DOHH2 (cell line): Measurements from ENCODE around the gene FTO.

Experiments used
- EZH2phosphoT487 ChIP-seq: fragments of 200-600 bp; sonication (generic); IDR thresholded peaks from 2 replicates; pipeline ENCODE4 v1.6.1; 2017; ENCODE audit warnings: borderline replicate concordance, mild to moderate bottlenecking, antibody characterized with exemption, low read length, moderate library complexity, mixed read lengths
- TF ChIP-seq, protein P1 (sequence below): fragments of 200-600 bp; sonication (generic); IDR thresholded peaks from one replicate; pipeline ENCODE4 v1.5.1; 2014; ENCODE audit warnings: antibody characterized with exemption, mild to moderate bottlenecking, low read depth, low read length; ENCODE audit not compliant: poor library complexity, severe bottlenecking

DNA sequence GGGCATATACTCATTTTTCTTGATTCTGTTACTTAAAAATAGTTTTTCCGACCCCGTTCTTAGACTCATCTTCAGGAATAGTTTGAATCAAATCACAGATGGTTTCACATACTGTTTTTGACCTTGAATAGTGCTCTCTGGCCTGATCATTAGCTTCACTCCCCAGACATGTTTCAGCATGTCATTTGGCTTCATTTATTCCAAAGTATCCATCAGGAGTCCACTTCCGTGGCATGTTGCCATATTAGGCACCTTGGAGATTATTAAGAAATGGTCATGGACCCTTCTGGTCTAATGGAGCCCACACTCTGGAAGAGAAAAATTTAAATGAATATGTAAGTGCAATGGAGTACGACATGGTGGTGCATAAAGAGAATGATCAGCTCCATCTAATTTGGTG is 222.3 kb downstream of the FTO start:
- TF ChIP-seq, protein P1, sequence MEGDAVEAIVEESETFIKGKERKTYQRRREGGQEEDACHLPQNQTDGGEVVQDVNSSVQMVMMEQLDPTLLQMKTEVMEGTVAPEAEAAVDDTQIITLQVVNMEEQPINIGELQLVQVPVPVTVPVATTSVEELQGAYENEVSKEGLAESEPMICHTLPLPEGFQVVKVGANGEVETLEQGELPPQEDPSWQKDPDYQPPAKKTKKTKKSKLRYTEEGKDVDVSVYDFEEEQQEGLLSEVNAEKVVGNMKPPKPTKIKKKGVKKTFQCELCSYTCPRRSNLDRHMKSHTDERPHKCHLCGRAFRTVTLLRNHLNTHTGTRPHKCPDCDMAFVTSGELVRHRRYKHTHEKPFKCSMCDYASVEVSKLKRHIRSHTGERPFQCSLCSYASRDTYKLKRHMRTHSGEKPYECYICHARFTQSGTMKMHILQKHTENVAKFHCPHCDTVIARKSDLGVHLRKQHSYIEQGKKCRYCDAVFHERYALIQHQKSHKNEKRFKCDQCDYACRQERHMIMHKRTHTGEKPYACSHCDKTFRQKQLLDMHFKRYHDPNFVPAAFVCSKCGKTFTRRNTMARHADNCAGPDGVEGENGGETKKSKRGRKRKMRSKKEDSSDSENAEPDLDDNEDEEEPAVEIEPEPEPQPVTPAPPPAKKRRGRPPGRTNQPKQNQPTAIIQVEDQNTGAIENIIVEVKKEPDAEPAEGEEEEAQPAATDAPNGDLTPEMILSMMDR: no peak
- no peak for TF ChIP-seq EZH2phosphoT487
